Prostate gland (tissue), 2 donors: ENCODE measurements around the gene FOXP1. TPM values are rescaled to one million over a fixed set of nuclear protein-coding genes. Genes with fewer than 3 reads are reported as not detected.

Experiments
- DNase-seq: peaks from one replicate; pipeline ENCODE4 v3.0.0-alpha.2; 2019; ENCODE audit warnings: low spot score
- H3K27ac ChIP-seq, 2 donors: fragments of 200-600 bp; sonication (generic); 2 replicates each; pipeline ENCODE4 v1.5.1; 2017 to 2019
- H3K27me3 ChIP-seq: fragments of 200-600 bp; sonication (generic); replicated peaks from 2 replicates; pipeline ENCODE4 v1.5.1; 2019; ENCODE audit not compliant: insufficient read depth
- H3K36me3 ChIP-seq, 2 donors: fragments of 200-600 bp; sonication (generic); 1 replicate in 1 of 2; 2 replicates in 1 of 2; pipeline versions ENCODE4 v1.5.1 to v1.8.1; 2017 to 2019
- H3K4me1 ChIP-seq: fragments of 200-600 bp; sonication (generic); replicated peaks from 2 replicates; pipeline ENCODE4 v1.5.1; 2019
- H3K4me3 ChIP-seq, 2 donors: fragments of 200-600 bp; sonication (generic); 2 replicates each; pipeline ENCODE4 v1.5.1; 2017 to 2019
- H3K9me3 ChIP-seq: fragments of 200-600 bp; sonication (generic); 2 replicates; pipeline ENCODE4 v1.5.1; 2017
- POLR2A ChIP-seq: fragments of 450-650 bp; IDR thresholded peaks from one replicate; pipeline ENCODE4 v1.6.1; 2016; ENCODE audit warnings: antibody characterized with exemption, mild to moderate bottlenecking
- POLR2AphosphoS5 ChIP-seq: sonication (generic); formaldehyde crosslinking; IDR thresholded peaks from one replicate; pipeline ENCODE4 v1.6.1; 2017; ENCODE audit warnings: antibody characterized with exemption
- WGBS: methylation state at CpG from one replicate; pipeline ENCODE4 v1.1.5; 2018; 5-methylcytosine and 5-hydroxymethylcytosine counted together
- intact Hi-C: fragments of 100-400 bp; cut with DNase I; formaldehyde crosslinking; loops from one replicate; pipeline ENCODE4 v1.14.2; 2022
- total RNA-seq, 2 donors: library from RNA; depleted of rRNA; stranded (reverse); fragments of >200 nt; gene quantifications; one replicate each; pipeline ENCODE4 v1.1.0, GENCODE V29; 2016
- TF ChIP-seq, protein P1 (sequence below), 4 experiments: fragments of 200-600 bp in 2 of 4; fragments of 450-650 bp in 2 of 4; sonication (generic) in 2 of 4; IDR thresholded peaks; 1 replicate in 3 of 4; 2 replicates in 1 of 4; pipeline ENCODE4 v1.5.1; 2016 to 2019; ENCODE audit warnings: antibody characterized with exemption in 4 of 4, mild to moderate bottlenecking in 2 of 4, moderate library complexity in 2 of 4

FOXP1 gene
- total RNA-seq, 2 donors from 2014 or later, result 133 to 156 TPM

DNA sequence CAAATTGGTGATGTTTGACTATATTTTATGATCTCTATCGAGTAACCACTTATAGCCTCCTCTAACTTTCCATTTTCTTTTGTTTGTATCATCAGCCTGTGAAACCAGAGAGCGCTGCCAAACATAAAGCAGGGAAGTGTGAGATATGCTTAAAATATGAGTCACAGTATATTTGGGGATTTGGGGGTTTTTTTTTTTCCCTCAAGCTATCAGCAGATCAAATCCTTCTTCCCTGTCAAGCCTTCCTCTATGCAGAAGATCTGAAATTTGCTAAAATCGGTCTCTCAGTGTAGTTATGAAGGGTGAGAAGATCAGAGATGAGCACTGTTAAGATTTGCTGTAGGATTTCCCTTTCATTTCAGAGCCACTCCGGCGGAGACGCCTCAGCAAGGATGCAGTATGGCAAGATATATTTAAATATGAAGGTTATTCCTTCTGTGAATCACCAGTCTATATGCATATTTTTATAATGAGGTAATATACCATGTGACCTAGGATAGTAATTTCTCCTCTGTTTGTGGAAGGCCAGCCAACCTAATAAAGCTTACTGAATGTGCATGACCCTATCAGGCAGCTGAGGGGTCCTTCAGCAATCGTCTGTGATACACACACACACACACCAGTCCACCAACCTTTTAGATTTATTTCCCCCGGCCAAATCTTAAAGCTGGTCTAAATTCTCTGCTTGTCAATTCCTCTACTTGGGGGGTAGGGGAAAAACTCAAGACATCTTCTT lies 474.1 kb downstream of the FOXP1 start:
- Histone ChIP-seq H3K9me3 (no peaks in the 10 kb centered on the region), H3K36me3 (no peaks in the 10 kb centered on the region), H3K4me1 (peaks cover 4% of the 10 kb centered on the region), H3K4me3 (no peak overlapping the region), H3K27ac (no peak overlapping the region), H3K27me3 (no peaks in the 10 kb centered on the region)
- intact Hi-C loops, result no loop called here
- WGBS, result 73% methylated on average over 8 of the region's 8 CpGs
- no peak for DNase-seq
- TF ChIP-seq POLR2AphosphoS5 (no peak), POLR2A (no peak)
- TF ChIP-seq, protein P1, sequence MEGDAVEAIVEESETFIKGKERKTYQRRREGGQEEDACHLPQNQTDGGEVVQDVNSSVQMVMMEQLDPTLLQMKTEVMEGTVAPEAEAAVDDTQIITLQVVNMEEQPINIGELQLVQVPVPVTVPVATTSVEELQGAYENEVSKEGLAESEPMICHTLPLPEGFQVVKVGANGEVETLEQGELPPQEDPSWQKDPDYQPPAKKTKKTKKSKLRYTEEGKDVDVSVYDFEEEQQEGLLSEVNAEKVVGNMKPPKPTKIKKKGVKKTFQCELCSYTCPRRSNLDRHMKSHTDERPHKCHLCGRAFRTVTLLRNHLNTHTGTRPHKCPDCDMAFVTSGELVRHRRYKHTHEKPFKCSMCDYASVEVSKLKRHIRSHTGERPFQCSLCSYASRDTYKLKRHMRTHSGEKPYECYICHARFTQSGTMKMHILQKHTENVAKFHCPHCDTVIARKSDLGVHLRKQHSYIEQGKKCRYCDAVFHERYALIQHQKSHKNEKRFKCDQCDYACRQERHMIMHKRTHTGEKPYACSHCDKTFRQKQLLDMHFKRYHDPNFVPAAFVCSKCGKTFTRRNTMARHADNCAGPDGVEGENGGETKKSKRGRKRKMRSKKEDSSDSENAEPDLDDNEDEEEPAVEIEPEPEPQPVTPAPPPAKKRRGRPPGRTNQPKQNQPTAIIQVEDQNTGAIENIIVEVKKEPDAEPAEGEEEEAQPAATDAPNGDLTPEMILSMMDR (IDR thresholded peaks at IDR 0.05), result no peak

DNA sequence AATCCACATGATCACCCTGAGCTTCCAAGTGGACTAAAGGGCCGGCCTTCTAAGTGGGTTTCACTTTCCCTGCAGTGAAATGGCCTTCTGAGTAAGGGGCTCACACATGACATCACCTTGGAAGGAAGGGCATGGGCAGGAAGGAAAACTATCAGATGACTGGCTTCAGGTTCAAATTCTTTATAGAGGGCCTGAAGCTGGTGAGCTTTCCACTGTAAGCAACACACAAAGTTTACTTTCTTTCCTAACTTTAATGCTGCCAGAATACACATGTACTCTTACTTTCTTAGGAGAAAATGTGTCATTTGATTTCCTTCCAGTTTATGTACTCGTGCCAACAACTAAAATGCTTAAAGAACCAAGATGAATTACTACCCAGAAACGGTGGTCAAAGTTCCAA lies 475.6 kb downstream of the FOXP1 start:
- no peak for DNase-seq

DNA sequence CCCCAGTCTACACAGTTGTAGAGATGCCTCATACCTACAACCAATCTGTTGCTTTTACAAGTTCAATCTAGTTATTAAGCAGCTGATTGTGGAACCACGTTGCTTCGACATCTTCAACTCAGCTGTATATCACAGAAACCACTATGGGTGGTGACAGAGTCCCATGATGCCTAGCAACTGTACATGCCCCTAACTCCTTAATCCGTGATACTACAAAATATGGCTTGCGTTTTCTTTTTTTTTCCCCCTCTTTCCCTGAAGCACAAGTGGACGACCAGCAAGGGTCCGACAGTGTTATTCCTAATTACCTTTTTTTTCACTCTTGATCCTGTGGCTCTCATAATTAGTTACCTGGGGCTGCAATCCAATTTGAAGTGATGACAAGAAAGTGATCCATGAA lies 478.6 kb downstream of the FOXP1 start:
- H3K27me3 ChIP-seq, result no peaks in the 10 kb centered on the region
- peaks cover 11% of the 10 kb centered on the region for H3K4me1 ChIP-seq
- WGBS, result 91% methylated on average over 6 of the region's 6 CpGs
- no peaks in the 10 kb centered on the region for H3K9me3 ChIP-seq
- H3K27ac ChIP-seq, result no peak overlapping the region
- no peak overlapping the region for H3K4me3 ChIP-seq
- DNase-seq, result no peak
- H3K36me3 ChIP-seq, result no peaks in the 10 kb centered on the region
- no peak for TF ChIP-seq POLR2AphosphoS5
- TF ChIP-seq, protein P1 (IDR thresholded peaks at IDR 0.05), result no peak
- TF ChIP-seq POLR2A, result no peak
- intact Hi-C loops, result no loop called here

More for the DNA sequence above, 475.6 kb downstream of the FOXP1 start:
- Histone ChIP-seq H3K9me3 (no peaks in the 10 kb centered on the region), H3K27ac (peak overlapping the region in 1 of 2 donors; percentile 15), H3K27me3 (no peaks in the 10 kb centered on the region), H3K36me3 (no peaks in the 10 kb centered on the region), H3K4me3 (no peak overlapping the region), H3K4me1 (peaks cover 4% of the 10 kb centered on the region)
- 22% methylated on average over 3 of the region's 3 CpGs for WGBS
- TF ChIP-seq, protein P1 (IDR thresholded peaks at IDR 0.05), result no peak
- TF ChIP-seq POLR2AphosphoS5, result peak; percentile 27
- intact Hi-C loops, result no loop called here

DNA sequence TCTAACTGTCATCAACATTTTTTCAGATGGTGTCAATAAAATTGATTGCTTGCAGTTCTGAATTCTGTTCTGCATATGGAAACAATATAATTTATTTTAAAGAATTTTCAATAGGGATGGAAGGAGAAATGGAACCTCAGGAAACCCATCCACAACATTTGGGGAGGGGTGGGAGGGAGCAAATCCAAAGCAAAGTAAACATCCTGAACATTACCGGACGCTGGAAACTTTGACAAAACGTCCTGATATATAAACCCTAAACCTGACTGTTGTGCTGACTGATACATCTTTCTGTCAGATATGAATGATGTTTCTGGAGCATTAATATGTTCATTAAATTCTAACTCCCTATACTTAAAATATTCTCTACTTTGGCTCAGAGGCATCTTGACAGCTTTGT lies 479.0 kb downstream of the FOXP1 start:
- 70% methylated on average over 3 of the region's 3 CpGs for WGBS
- H3K4me3 ChIP-seq, result no peak overlapping the region
- peaks cover 11% of the 10 kb centered on the region for H3K4me1 ChIP-seq

More for the DNA sequence above, 479.0 kb downstream of the FOXP1 start:
- no peaks in the 10 kb centered on the region for H3K9me3 ChIP-seq
- H3K36me3 ChIP-seq, result no peaks in the 10 kb centered on the region
- TF ChIP-seq POLR2A, result no peak
- TF ChIP-seq, protein P1 (IDR thresholded peaks at IDR 0.05), result no peak
- no peak for TF ChIP-seq POLR2AphosphoS5
- H3K27ac ChIP-seq, result no peak overlapping the region
- no peak for DNase-seq
- intact Hi-C loops, result no loop called here
- no peaks in the 10 kb centered on the region for H3K27me3 ChIP-seq
